Activated naive CD4-positive, alpha-beta T cell (primary cell): ENCODE results near the gene VPS36.
"Not testable (repeated sequence)": the region's sequence is repeated elsewhere in the genome, so short reads cannot be mapped to it uniquely, and the experiment has no call there.

Experiments
- DNase-seq, 4 experiments: peaks; one replicate each; lab custom pipeline; 2025; lab: John Stamatoyannopoulos, UW

VPS36 gene

DNA sequence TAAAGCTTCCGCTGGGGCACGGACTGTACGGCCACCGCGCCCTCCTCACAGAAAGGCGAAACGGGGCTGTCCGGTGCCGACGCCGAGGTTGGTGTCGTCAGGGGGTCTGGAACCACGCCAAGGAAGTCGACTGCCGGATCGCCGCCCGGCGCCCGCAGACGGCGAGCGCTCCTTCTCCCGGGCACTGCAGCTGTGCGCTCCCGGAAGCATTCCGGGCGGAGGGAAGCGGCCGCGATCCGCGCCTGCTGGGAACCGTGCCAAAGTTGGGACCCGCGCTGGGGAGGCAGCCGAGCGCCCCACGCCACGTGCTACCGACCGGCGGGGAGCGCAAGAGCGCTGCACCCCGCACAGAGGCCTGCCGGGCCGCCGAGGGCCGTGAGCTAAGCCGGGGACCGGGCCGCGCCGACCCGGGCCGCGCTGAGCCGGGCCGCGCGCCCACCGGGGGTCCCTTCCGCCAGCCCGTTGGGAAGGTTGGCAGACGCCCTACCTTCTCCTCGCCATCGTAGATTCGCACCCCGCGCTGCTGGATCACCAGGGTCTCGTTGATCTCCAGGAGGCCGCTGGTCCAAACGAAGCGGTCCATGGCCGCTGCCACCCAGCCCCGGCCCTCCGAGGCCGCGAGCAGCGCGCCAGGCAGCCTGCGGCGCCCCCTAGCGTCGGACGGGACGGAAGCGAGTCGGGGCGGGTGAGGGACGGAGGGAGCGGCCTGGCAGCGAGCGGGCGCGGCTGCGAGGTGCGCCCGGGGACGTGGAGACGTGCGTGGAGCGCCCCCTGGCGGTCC lies at the start of gene VPS36:
TSS of gene VPS36 (minus strand) at position 623 of the 781 bp plus-strand sequence. CDS start at position 583, 40 bp downstream.
- peak; percentile 90 to 95 (median 93) for DNase-seq

- DNase-seq, result not testable (repeated sequence)
Observed at GRCh38 chr13:52497979-52498378, 47.5 kb upstream of the VPS36 start.

GRCh38 chr13:52494241-52494640 lies 43.8 kb upstream of the VPS36 start:
- DNase-seq, result not testable (repeated sequence)

DNA sequence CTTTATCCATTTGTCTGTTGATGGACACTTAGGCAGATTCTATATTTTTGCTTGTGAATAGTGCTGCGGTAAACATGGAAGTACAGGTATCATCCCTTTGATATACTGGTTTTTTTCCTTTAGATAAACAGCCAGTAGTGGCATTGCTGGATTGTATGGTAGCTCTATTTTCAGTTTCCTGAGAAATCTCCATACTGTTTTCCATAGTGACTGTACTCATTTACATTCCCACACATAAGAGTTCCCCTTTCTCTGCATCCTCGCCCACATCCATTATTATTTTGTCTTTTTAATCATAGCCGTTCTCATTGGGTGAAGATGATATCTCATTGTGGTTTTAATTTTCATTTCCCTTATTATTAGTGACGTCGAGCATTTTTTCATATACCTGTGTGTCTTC lies 40.6 kb upstream of the VPS36 start:
- not testable (repeated sequence) for DNase-seq

- DNase-seq, result not testable (repeated sequence)
Observed at GRCh38 chr13:52488763-52489162, 38.3 kb upstream of the VPS36 start.

DNA sequence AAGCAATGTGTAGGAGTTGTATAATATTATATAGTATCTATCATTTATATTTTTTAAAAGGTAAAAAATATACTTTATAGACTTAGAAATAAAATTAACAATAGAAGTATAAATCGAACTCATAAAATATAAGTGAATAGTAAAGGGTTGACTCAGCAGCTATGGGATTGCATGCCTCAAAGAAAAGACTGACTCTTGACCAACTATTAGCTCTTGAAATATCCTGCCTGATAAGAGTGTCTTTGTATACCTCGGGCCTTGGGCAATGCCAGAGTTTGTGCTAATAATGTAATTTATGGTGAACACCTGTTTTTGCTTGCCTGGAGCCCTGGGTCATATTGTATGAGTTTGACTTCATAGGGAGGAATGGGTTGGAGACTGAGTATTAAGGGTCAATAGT lies 36.6 kb upstream of the VPS36 start:
- not testable (repeated sequence) for DNase-seq

- not testable (repeated sequence) for DNase-seq
Observed at GRCh38 chr13:52480677-52481428, 30.4 kb upstream of the VPS36 start.

DNA sequence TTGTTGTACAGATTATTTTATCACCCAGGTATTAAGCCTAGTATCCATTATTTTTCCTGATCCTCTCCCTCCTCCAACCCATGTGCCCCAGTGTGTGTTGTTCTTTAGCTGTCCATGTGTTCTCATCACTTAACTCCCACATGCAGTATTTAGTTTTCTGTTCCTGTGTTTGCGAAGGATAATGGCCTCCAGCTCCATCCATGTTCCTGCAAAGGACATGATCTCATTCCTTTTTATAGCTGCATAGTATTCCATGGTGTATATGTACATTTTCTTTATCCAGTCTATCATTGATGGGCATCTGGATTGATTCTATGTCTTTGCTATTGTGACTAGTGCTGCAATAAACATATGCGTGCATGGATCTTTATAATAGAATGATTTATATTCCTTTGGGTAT lies 18.1 kb upstream of the VPS36 start:
- not testable (repeated sequence) for DNase-seq

GRCh38 chr13:52463526-52463925 lies 13.1 kb upstream of the VPS36 start:
- no peak for DNase-seq

GRCh38 chr13:52461265-52461664 lies 10.8 kb upstream of the VPS36 start:
- DNase-seq, result no peak

DNA sequence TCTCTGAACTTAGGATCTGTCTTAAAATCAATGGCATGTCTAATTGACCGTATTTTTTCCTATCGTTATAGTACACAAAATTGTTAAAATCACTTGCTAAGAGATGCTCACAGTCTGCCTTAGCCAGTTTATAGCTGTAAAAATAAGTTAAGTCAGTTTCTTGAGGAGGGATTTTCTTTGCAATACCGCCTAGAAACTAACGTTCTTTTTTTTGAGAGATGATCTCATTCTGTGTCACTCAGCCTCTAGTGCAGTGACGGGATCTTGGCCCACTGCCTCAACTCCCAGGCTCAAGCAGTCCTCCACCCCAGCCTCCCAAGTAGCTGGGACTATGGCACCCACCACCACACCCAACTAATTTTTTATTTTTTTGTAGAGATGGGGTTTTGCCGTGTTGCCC lies 9.2 kb upstream of the VPS36 start:
- DNase-seq, result no peak

DNA sequence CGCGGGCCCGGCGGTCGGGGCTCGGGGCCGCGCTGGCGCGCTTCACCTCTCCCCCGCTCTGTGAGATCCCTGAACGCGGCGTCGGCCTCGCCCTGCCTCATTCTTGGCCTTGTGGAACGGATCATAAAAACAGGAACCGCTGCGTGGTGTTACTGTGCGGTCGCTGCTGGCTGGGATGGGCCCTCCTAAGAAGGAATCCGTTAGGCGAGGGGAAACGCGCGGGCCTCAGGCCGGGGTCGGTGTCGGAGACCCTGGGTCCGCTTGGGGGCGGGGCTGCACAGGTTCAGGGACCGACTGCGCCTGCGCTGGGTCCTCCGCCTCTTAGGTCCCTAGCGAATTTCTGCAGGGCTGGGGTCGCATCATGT lies 5.2 kb upstream of the VPS36 start:
- peak; percentile 51 to 70 (median 60) for DNase-seq

DNA sequence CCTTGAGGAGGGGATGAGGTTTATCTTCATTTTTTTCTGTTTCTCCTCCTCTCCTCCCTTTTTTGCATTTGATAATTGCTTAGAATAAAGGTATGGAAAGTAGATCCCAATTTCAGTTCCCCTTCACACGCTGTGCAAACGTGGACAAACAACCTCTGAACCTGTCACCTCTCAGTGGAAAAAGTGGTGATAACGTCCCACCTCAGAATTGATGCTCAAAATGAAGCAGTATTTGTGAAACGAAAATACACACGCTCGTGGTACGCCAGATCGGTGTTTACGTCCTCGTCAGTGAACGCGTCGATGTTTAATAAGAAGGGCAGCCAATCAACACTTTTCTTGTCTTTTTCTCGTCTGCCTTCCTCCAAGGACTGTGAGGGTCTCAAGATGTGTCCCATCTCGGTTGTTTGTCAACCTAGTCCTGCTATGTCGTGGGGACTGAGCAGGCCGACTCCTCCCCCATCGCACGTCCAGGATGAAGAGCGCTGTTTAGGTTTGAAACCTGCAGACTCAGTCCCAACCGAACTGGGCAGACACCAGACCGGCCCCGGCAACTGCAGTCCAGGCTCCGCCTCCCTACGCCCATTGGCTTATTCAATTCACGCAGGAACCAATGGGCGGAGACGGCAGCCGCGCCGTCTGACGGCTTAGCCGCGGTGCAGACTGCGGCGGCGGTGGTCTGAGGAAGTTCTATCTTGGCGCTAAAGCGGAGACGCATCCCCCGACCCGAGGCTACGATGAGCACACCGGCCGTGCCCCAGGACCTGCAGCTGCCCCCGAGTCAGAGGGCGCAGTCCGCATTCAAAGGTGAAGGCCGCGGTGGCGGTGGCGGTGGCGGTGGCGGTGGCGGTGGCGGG lies 4.6 kb upstream of the VPS36 start, which contains the start of gene CKAP2:
TSS of gene CKAP2 (plus strand) at position 659 of the 857 bp plus-strand sequence. CDS start at position 738, 79 bp downstream.
- peak; percentile 67 to 89 (median 80) for DNase-seq

DNA sequence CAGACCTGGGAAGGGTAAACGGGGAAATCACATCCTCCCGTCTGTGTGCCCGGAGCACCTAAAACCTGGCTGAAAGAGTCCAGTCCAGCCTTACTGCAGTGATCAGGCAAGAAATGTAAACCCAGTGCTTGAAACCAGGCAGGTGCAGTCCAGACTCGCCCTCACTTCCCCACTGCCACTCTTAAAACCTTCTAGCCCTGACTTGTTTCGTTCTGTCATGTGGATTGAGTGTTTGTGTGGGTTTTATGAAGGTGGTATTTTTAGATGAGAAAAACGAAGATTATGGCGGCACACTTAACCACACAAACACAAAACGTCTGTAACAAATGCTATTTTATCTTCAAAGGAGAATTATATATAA lies 4.0 kb upstream of the VPS36 start:
- no peak for DNase-seq

DNA sequence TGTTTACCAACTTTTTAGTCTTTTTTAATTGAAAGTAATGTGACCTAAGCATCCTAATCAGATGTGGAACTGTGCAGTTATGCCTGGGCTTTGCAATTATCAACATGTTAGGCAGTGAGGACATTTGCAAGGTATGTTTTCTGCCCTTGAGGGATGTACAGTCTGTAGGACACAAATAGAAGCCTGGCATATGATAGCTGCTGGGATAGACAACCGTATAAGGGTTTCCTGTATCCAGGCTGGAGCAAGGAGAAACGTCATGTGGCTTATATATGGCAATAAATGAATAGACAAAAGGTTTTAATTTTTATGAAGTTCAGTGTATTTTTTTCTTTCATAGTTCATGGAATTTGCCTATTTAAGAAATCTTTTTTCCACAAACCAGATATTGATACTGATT lies 2.0 kb upstream of the VPS36 start:
- no peak for DNase-seq

DNA sequence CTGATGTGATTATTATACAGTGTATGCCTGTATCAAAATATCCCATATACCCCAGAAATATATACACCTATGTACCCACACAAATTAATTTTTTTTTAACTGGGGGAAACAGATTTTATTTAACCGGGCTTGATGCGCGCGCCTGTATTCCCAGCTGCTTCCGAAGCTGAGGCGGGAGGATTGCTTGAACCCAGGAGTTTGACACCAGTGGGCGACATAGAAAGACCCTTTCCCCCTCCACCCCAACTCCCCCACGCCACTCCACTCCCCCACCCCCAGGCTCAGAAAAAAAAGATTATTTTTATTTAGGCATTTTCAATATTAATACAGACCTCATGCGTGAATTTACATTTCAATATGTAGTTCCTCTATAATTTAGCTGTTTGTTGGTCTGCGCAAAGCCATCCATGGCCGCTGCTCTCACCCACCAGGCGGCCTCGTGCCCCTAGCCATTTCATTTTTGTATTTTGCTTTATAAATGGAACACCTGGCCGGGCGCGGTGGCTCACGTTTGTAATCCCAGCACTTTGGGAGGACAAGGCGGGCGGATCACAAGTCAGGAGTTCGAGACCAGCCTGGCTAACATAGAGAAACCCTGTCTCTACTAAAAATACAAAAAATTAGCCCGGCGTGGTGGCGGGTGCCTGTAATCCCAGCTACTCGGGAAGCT lies 836 bp upstream of the VPS36 start:
- no peak for DNase-seq

DNA sequence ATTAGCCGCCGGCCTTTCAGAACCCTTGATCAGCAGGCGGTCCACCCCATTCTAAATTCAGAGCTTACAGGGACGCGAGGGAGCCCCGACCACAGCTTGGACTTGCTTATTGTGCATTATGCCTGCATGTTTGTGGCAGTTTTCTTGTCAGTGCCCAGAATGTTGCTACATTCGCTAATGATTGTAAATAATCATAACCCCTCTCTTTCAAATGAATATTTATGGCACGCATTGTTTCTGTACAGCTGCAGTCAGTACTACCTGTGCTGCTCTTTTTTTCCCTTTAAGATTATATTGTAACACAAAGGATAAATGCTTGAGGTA lies 321 bp upstream of the VPS36 start:
- DNase-seq, result no peak

- DNase-seq, result no peak
Observed at GRCh38 chr13:52449331-52450011, 963 bp downstream of the VPS36 start.

GRCh38 chr13:52447815-52448552 lies 2.5 kb downstream of the VPS36 start:
- DNase-seq, result no peak

GRCh38 chr13:52447354-52447753 lies 3.1 kb downstream of the VPS36 start:
- no peak for DNase-seq

GRCh38 chr13:52446265-52446664 lies 4.2 kb downstream of the VPS36 start:
- no peak for DNase-seq
